Measurements from ENCODE around the gene PANK4.

DNA sequence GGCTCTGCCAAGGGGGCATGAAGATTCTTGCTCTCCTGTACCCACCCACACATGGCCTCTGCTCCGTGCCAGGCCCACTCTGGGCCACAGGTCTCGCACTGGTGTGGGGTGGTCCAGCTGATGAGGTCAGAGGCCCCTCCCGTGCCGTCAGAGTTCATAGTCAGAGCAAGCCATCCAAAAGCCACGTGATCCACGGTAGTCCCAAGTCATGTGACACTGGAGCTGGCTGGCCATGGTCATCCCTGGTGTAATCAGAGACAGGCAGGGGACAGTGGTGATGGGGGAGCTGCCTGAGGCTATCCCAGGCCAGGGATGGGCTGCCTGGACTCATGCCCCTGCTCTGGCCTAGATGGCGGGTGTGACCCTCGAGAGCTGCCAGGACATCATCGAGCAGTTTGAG is 39.8 kb downstream of the PANK4 start:
- no peak for TF ChIP-seq CTCF (IDR thresholded peaks at IDR 0.05; ENCODE audit: extremely low read depth in 1 of 2, insufficient read depth in 1 of 2, low read depth in 1 of 2, low read length in 2 of 2)
- no peak for TF ChIP-seq POLR2A (IDR thresholded peaks at IDR 0.05; ENCODE audit: low read depth, low read length)

All from endothelial cell of umbilical vein (primary cell).